GM13976 (cell line): ENCODE measurements around the gene SLC35D1.
A peak's percentile ranks its signal among the peaks of the same experiment; 100 is the strongest.

Experiments
- DNase-seq: peaks from one replicate; pipeline ENCODE4 v3.0.0; 2012; ENCODE audit warnings: low spot score
- in situ Hi-C: fragments of 300-500 bp; cut with MboI; formaldehyde crosslinking; loops from one replicate; pipeline ENCODE4 v1.12.0; 2022; ENCODE audit warnings: low sequenced_read_pairs, mixed read lengths, inconsistent platforms; ENCODE audit not compliant: unreplicated experiment
- TF ChIP-seq, protein P1 (sequence below): IDR thresholded peaks from 2 replicates; pipeline ENCODE4 v1.5.1; 2012; ENCODE audit warnings: borderline replicate concordance, mild to moderate bottlenecking; ENCODE audit not compliant: insufficient read depth; ENCODE audit errors: extremely low read depth, missing control alignments, control extremely low read depth

SLC35D1 gene

GRCh38 chr1:66957938-66958337, 96.0 kb downstream of the SLC35D1 start:
- no peak for DNase-seq
- in situ Hi-C loops, result no loop called here
- TF ChIP-seq, protein P1, sequence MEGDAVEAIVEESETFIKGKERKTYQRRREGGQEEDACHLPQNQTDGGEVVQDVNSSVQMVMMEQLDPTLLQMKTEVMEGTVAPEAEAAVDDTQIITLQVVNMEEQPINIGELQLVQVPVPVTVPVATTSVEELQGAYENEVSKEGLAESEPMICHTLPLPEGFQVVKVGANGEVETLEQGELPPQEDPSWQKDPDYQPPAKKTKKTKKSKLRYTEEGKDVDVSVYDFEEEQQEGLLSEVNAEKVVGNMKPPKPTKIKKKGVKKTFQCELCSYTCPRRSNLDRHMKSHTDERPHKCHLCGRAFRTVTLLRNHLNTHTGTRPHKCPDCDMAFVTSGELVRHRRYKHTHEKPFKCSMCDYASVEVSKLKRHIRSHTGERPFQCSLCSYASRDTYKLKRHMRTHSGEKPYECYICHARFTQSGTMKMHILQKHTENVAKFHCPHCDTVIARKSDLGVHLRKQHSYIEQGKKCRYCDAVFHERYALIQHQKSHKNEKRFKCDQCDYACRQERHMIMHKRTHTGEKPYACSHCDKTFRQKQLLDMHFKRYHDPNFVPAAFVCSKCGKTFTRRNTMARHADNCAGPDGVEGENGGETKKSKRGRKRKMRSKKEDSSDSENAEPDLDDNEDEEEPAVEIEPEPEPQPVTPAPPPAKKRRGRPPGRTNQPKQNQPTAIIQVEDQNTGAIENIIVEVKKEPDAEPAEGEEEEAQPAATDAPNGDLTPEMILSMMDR, result no peak

- in situ Hi-C loops, result no loop called here
- peak; percentile 16 for DNase-seq
- TF ChIP-seq, protein P1, result no peak
Observed at GRCh38 chr1:66954208-66954607, 99.7 kb downstream of the SLC35D1 start.

DNA sequence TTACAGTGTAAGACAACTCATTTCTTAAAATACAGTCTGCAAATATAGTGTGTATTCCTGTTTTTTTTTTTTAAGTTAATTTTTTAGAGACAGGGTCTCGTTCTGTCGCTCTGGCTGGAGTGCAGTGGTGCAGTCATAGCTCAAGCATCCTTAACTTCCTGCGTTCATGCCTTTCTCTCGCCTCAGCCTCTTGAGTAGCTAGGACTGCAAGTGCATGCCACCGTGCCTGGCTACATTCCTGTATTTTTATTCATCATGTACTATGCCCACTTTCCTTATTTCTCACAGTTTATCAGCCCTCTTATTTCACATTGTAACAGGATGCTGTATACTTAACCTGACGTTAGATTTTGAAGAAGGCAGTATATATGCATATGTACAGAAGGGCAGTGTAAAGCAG, 102.4 kb downstream of the SLC35D1 start:
- no peak for DNase-seq
- in situ Hi-C loops, result no loop called here

More for the DNA sequence above, 102.4 kb downstream of the SLC35D1 start:
- TF ChIP-seq, protein P1, result no peak
